PC-3 (cell line): ENCODE measurements around the gene HDLBP.

ENCODE experiments used
- CTCF ChIP-seq: fragments of 300-600 bp; sonication (generic); conservative IDR thresholded peaks from 2 replicates; pipeline ENCODE4 v1.5.1; 2017; ENCODE audit warnings: antibody characterized with exemption, low read depth, mild to moderate bottlenecking, low read length
- EZH2 ChIP-seq: fragments of 300-600 bp; sonication (generic); IDR thresholded peaks from one replicate; pipeline ENCODE4 v1.6.1; 2017; ENCODE audit warnings: antibody characterized with exemption, mild to moderate bottlenecking, low read length; ENCODE audit not compliant: unreplicated experiment
- EZH2phosphoT487 ChIP-seq: fragments of 300-600 bp; sonication (generic); IDR thresholded peaks from 2 replicates; pipeline ENCODE4 v1.6.1; 2018; ENCODE audit warnings: mild to moderate bottlenecking, antibody characterized with exemption, low read length, borderline replicate concordance

GRCh38 chr2:241248897-241249296, 66.6 kb downstream of the HDLBP start:
- TF ChIP-seq CTCF (no peak), EZH2 (no peak), EZH2phosphoT487 (no peak)
